ENCODE results near the gene LMX1A.

The LMX1A gene

GRCh38 chr1:165352442-165353293 lies 3.8 kb downstream of the LMX1A start:
- no peak for DNase-seq (ENCODE audit: low read depth in 1 of 2, low spot score in 1 of 2)
- H3K27ac ChIP-seq (replicated peaks), result no peak overlapping the region
- H3K4me3 ChIP-seq (replicated peaks; ENCODE audit: insufficient read depth, low read length), result no peak overlapping the region
- TF ChIP-seq REST (IDR thresholded peaks at IDR 0.05; ENCODE audit: insufficient replicate concordance, low read depth), result no peak
- TF ChIP-seq POLR2AphosphoS5 (IDR thresholded peaks at IDR 0.05; ENCODE audit: low read depth), result no peak
- no peak for TF ChIP-seq GABPA (IDR thresholded peaks at IDR 0.05; ENCODE audit: low read depth)
- no peak for TF ChIP-seq SPI1 (IDR thresholded peaks at IDR 0.05; ENCODE audit: borderline replicate concordance, low read depth)
- no peak for TF ChIP-seq CTCF (IDR thresholded peaks at IDR 0.05; ENCODE audit: insufficient read depth, low read length)
- H3K27me3 ChIP-seq (ENCODE audit: insufficient read depth, poor library complexity, severe bottlenecking), result peaks cover 75% of the 10 kb centered on the region

- TF ChIP-seq SPI1 (IDR thresholded peaks at IDR 0.05; ENCODE audit: borderline replicate concordance, low read depth), result no peak
- TF ChIP-seq GABPA (IDR thresholded peaks at IDR 0.05; ENCODE audit: low read depth), result no peak
- no peak for TF ChIP-seq REST (IDR thresholded peaks at IDR 0.05; ENCODE audit: insufficient replicate concordance, low read depth)
- TF ChIP-seq CTCF (IDR thresholded peaks at IDR 0.05; ENCODE audit: insufficient read depth, low read length), result no peak
- TF ChIP-seq POLR2AphosphoS5 (IDR thresholded peaks at IDR 0.05; ENCODE audit: low read depth), result no peak
- no peak for DNase-seq (ENCODE audit: low read depth in 1 of 2, low spot score in 1 of 2)
- Histone ChIP-seq H3K27me3 (ENCODE audit: insufficient read depth, poor library complexity, severe bottlenecking) (peaks cover 73% of the 10 kb centered on the region), H3K4me3 (replicated peaks; ENCODE audit: insufficient read depth, low read length) (no peak overlapping the region), H3K27ac (replicated peaks) (no peak overlapping the region)
Measured at GRCh38 chr1:165351863-165352441, 4.6 kb downstream of the LMX1A start.

- peaks cover 68% of the 10 kb centered on the region for H3K27me3 ChIP-seq (ENCODE audit: insufficient read depth, poor library complexity, severe bottlenecking)
- DNase-seq (ENCODE audit: low read depth in 1 of 2, low spot score in 1 of 2), result no peak
- TF ChIP-seq CTCF (IDR thresholded peaks at IDR 0.05; ENCODE audit: insufficient read depth, low read length) (no peak), SPI1 (IDR thresholded peaks at IDR 0.05; ENCODE audit: borderline replicate concordance, low read depth) (no peak), REST (IDR thresholded peaks at IDR 0.05; ENCODE audit: insufficient replicate concordance, low read depth) (no peak), POLR2AphosphoS5 (IDR thresholded peaks at IDR 0.05; ENCODE audit: low read depth) (no peak)
- no peak overlapping the region for H3K4me3 ChIP-seq (replicated peaks; ENCODE audit: insufficient read depth, low read length)
- no peak overlapping the region for H3K27ac ChIP-seq (replicated peaks)
Measured at GRCh38 chr1:165350840-165351239, 5.7 kb downstream of the LMX1A start.
